Measurements from ENCODE around the gene CCRL2. TPM values are rescaled to one million over a fixed set of nuclear protein-coding genes. Genes with fewer than 3 reads are reported as not detected.

Gene CCRL2
- total and polyA plus RNA-seq, 2 of the 4 experiments (the other 2 are of a cell fraction), result 0.29 to 0.36 TPM

- ChIA-PET CTCF (interaction anchor here (1.2 to 1.3 kb wide), 2 partner anchors 9 to 10 kb away, joined by 3 to 4 read pairs; no protein-coding TSS in a partner anchor), POLR2A (ENCODE audit: unreplicated experiment) (no interaction called here)
- Histone ChIP-seq H3K14ac (replicated peaks; ENCODE audit: low read depth, low read length) (no peak overlapping the region), H2BK5ac (ENCODE audit: low read depth, low read length, poor library complexity, severe bottlenecking) (no peak overlapping the region), H3K9me1 (ENCODE audit: insufficient read depth, low read length) (no peaks in the 10 kb centered on the region), H4K8ac (ENCODE audit: low read depth in 2 of 2, low read length in 2 of 2) (no peak overlapping the region), H3K36me3 (ENCODE audit: control insufficient read depth, insufficient read depth, low read length) (no peaks in the 10 kb centered on the region), H3K18ac (ENCODE audit: low read depth, low read length) (no peak overlapping the region), H3K27me3 (ENCODE audit: control insufficient read depth, insufficient read depth, low read length) (peaks cover 53% of the 10 kb centered on the region), H3K9me3 (ENCODE audit: control insufficient read depth, insufficient read depth, low read length) (no peaks in the 10 kb centered on the region), H2BK120ac (ENCODE audit: low read depth, low read length) (no peak overlapping the region), H3K56ac (ENCODE audit: extremely low read depth, insufficient read depth, low read length) (no peak overlapping the region), H3K27ac (ENCODE audit: insufficient read depth, low read length) (no peak overlapping the region), H3K79me1 (ENCODE audit: low read depth in 1 of 2, low read length in 2 of 2) (no peaks in the 10 kb centered on the region), H4K5ac (ENCODE audit: low read depth, low read length) (no peak overlapping the region), H3K9ac (ENCODE audit: low read depth, low read length) (no peak overlapping the region), H4K91ac (ENCODE audit: insufficient read depth, low read depth, low read length) (no peak overlapping the region), H2AK5ac (ENCODE audit: low read depth, low read length) (no peak overlapping the region), H4K20me1 (ENCODE audit: insufficient read depth, low read length) (no peaks in the 10 kb centered on the region), H2AK9ac (replicated peaks; ENCODE audit: low read depth, low read length, poor library complexity) (no peak overlapping the region), H3K4me1 (ENCODE audit: control insufficient read depth, insufficient read depth, low read length) (no peaks in the 10 kb centered on the region), H2AFZ (replicated peaks; ENCODE audit: low read length, poor library complexity) (no peak overlapping the region), H3K4me2 (ENCODE audit: low read depth, low read length) (no peak overlapping the region), H3K4me3 (ENCODE audit: insufficient read depth, low read depth, low read length) (no peak overlapping the region), H2BK20ac (ENCODE audit: low read depth, low read length) (no peak overlapping the region; the same call in 1 of the 2 replicates), H3K4ac (ENCODE audit: low read depth, low read length) (no peak overlapping the region), H2BK15ac (ENCODE audit: low read depth, low read length) (no peak overlapping the region), H3K23ac (ENCODE audit: low read depth, low read length) (no peak overlapping the region)
- no TSS peak for BruUV-seq (replicated peaks)
- intact Hi-C loops (cut with micrococcal nuclease), result no loop called here
- in situ Hi-C loops (cut with MboI; ENCODE audit: low sequenced_read_pairs), result no loop called here
- no peak for TF ChIP-seq MXI1 (IDR thresholded peaks at IDR 0.05; ENCODE audit: borderline replicate concordance, low read depth, low read length)
- no peak for TF ChIP-seq CTCF (conservative IDR thresholded peaks at IDR 0.05; ENCODE audit: low read depth, low read length)
- no peak for ATAC-seq (ENCODE audit: low read depth)
- WGBS, 2 experiments (ENCODE audit: extremely low coverage in 2 of 2, insufficient read length in 1 of 2), result 0% methylated on average over 2 of the region's 11 CpGs; no CpG with 5 or more reads in 1 of the 2 experiments
- DNase-seq, result peak; percentile 21
- dilution Hi-C loops (cut with HindIII; ENCODE audit: low sequenced_read_pairs, unreplicated experiment), result no loop called here
These were observed 47.1 kb upstream of the CCRL2 start for GRCh38 chr3:46359733-46360493.
